GM21529 (cell line): Measurements from ENCODE around the gene LRR1.
A peak's percentile ranks its signal among the peaks of the same experiment; 100 is the strongest.
"Not testable (repeated sequence)": the region's sequence is repeated elsewhere in the genome, so short reads cannot be mapped to it uniquely, and the experiment has no call there.

Experiments
- ATAC-seq: cut with Tn5 transposase; IDR thresholded peaks from one replicate; pipeline ENCODE4 v1.9.1; 2021; ENCODE audit not compliant: unreplicated experiment

Gene LRR1

DNA sequence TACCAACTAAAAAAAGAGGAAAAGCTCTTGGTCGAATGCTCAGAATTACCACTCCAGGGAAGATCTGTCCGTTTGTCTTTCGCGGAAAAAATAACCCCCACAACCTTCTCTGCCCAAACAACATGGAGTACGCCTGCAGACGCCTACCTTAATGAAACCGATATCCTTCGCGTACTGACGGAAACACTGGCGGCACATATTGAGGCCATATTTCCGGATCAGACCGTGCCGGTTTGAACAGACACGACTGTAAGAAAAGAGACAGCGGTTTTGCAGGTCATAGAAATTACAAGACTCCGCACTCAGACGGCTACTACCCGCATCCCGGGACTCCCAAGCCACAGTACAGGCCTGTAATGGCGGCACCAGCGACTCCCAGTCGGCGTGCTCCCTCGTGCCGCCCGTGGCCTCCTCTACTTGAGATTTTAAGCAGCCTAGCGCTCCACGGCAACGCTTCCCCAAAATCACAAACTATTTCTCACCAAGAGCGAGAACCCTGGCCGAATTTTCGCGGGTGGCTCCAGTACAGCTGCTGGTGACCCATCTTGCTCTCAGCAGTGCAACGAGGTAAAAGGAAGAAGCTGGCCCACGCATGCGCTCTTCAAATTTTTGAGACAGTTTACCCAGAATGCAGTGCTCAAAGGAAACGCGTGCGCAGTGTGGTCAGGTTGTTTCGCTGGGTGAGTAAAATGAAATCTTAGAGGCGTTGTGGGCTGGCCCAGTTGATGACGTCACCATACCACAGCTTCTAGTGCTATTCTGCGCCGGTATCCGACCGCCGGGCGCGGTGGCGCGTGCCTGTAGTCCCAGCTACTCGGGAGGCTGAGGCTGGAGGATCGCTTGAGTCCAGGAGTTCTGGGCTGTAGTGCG lies 12.7 kb upstream of the LRR1 start, which contains the start of gene RPS29:
Gene RPS29 (minus strand): TSS at position 578 of the 870 bp plus-strand sequence. CDS start 34 bp downstream, at position 544.
- peak; percentile 88 for ATAC-seq

DNA sequence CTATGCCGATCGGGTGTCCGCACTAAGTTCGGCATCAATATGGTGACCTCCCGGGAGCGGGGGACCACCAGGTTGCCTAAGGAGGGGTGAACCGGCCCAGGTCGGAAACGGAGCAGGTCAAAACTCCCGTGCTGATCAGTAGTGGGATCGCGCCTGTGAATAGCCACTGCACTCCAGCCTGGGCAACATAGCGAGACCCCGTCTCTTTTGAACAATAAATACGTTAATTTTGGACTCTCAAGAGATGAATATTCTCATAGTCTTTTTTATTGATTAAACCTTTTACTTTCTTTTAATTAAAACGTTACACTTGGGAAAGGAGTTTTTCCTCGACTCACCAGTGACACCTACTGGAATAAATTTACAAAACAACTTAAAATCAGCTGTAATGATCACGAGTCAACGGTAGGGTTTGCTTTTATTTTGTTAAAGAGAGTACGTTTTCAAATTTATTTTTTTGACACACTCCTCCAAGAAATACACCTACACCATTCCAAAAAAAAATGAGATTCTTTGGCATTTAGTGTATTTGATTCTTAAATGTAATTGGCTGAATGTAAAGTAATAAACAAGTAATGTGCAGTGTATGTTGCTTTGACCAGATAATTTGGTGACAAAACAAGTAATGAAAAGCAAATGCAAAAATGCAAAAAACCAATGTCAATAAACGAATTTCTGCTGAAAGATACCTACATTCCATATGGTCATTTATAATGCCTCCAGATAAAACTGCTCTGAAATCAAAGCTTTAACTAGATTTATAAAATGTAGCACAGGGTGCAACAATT lies 11.9 kb upstream of the LRR1 start:
- ATAC-seq: peak; percentile 29

DNA sequence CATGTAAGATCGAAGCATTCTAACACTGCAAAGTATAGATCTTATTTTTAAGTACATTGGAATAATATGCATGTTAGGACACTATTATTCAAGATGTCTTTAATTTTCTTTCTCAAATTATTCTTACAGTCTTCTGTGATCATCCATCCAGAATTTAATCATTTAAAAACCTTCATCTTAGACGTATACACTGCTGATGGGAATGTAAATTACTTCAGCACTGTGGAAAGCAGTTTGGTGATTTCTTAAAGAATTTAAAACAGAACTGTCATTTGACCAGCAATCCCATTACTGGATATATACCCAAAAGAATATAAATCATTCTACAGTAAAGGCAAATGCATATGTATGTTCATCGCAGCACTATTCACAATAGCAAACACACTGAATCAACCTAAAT lies 9.4 kb upstream of the LRR1 start:
- no peak for ATAC-seq

DNA sequence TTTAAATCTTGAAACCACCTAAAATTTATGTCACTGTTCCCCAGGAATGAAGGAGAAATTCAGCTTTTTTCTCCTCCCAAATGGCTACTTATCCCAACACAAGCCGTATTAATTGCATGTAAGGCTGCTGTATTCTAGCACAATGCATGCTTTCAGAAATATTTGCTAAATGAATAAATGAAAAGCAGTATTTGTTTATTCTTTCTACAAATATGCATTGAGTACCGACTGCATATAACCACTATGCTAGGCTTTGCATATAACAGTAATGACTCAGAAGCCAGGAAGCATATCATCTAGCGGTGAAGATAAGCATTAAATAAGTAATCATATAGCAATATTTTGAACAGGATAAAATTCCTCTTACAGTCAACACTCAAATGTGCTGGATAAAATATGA lies 5.7 kb upstream of the LRR1 start:
- no peak for ATAC-seq

DNA sequence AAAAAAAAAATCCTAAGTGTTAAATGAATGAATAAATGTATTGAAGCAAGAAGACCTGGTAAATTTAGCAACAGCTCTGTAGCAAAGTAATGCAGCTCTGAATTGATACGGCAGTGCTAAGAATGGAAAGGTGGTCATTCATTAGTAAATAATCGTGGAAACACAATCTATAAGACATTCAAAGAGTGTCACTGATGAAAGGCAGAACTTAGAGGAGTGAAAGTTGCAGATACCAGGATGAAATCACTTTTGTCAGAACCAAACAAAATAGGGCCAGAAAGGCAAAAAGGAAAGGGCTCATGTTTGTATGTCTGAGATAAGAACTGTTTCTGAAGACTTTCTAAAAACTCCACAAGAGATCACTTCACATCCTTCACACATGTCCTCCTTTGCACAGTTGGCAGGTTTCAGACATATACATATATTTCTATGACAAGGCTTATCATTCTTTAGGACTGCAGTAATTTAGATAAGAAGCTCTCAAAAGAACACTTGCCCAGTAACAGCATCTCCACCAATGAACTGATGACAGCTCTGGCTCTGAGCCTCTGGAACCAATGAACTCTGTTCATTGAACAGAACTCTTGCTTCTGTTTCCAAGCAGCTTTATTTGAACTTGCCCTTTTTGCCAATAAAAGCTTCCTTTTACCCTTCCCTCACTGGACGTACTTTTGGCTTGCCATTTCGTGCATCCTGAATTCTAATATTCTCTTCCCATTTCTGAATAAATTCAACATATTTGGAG lies 4.2 kb upstream of the LRR1 start:
- ATAC-seq: peak; percentile 27

DNA sequence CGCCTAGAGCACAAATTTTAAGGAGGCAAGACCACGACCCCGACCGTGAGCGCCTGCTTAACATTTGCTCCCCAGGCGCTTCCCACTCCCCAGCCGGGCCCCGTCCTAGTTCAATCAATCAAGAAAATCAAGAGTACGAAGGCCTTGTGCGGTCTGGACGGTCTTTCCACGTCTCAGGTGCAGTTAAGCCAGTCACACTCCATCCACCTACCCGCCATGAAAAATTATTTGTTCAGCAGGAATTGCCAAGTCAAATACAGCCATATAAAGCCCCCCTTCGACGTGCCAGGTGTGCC lies 603 bp upstream of the LRR1 start:
- ATAC-seq: no peak

DNA sequence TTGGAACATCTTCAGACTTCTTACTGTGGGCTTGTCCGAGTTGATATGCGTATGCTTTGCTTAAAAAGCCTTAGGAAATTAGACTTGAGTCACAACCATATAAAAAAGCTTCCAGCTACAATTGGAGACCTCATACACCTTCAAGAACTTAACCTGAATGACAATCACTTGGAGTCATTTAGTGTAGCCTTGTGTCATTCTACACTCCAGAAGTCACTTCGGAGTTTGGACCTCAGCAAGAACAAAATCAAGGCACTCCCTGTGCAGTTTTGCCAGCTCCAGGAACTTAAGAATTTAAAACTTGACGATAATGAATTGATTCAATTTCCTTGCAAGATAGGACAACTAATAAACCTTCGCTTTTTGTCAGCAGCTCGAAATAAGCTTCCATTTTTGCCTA lies 8.8 kb downstream of the LRR1 start:
- no peak for ATAC-seq

DNA sequence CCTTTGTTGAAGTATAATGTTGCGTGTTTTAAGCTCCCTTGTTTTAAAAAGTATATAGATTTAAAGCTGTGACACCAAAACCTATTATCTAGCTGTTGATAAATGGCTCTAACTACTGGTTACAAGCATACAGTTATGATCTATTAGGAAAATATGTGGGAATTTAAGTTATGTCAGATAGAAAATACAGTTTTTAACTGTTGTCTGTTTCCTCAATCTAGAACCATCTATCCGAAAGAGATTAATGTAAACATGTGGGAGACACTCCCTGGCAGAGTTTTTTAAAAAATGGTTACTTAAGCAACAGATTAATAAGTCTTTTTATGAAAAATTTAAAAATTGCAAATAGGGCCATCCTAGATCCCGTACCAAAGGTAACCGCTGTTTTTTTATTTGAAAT lies 13.5 kb downstream of the LRR1 start:
- ATAC-seq: no peak

DNA sequence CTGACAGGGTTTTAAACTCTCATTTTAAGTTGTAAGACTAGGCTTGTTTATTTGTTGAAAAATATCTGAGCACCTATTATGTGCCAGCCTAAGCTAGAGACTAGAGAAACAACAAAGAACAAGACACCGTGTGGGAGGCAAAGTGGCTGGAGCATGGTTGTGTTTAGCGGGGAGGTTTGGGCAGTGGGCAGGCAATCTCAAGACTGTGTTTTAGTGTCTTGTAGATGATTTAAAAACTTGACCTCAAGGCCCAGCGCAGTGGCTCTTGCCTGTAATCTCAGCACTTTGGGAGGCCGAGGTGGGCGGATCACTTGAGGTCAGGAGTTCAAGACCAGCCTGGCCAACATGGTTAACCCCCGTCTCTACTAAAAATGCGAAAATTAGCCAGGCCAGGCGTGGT lies 13.9 kb downstream of the LRR1 start:
- no peak for ATAC-seq

DNA sequence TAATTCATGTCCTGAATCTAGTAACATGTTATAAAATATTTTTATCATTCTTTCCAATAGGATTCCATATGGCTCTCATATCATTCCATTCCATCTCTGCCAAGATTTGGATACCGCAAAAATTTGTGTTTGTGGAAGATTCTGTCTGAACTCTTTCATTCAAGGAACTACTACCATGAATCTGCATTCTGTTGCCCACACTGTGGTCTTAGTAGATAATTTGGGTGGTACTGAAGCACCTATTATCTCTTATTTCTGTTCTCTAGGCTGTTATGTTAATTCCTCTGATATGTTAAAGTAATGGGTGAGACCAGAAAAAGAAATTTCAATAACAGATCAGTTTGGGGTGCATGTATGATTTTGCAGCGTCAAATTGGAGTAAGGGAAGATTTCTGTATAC lies 15.5 kb downstream of the LRR1 start:
- ATAC-seq: no peak

DNA sequence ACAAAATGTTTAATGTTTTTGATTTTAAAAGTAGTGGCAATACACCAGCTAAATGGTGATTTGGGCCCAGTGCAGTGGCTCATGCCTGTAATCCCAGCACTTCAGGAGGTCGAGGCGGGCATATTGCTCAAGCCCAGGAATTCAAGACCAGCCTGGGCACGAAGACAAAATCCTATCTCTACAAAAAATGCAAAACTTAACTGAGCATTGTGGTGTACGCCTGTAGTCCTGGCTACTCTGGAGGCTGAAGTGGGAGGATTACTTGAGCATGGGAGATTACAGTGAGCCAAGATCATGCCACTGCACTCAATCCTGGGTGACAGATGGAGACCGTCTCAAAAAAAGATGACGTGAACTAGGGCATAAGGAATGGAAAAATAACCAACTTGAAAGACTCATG lies 17.0 kb downstream of the LRR1 start:
- ATAC-seq: no peak

DNA sequence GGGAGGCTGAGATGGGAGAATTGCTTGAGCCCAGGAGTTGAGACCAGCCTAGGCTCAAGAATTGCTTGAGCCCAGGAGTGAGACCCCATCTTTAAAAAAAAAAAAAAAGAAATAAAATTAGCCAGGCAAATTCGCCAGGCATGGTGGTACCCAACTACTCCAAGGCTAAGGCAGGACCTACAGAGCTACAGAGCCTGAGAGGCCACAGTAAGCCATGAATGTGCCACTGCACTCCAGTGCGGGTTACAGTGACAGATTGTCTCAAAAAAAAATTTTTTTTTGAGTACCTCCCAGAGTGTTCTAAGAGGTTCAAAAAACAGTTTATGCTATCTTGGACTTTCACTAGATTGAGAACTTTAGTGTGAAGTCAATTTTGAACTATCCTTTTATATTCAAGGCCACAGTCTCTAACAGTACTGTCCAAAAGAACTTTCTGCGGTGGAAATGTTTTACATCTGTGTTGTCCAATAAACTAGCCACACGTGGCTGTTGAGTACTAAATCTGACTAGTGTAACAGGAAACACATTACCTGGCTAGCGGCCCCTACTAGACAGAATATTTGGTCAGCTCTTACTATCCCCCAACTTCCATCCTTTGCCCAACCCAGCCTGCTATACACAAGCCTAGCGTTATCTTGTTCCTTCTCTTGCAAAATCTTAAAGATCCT lies 19.2 kb downstream of the LRR1 start:
- no peak for ATAC-seq

DNA sequence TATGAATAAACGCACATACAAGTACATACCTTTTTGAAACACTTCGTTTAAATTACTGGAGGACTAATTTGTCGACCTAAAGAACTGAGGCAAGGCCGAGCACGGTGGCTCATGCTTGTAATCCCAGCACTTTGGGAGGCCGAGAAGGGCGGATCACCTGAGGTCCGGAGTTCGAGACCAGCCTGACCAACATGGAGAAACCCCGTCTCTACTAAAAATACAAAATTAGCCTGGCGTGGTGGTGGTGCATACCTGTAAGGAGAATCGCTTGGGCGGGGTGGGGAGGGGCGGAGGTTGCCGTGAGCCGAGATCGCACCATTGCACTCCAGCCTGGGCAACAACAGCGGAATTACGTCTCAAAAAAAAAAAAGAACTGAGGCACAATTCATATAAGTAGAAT lies 20.5 kb downstream of the LRR1 start:
- ATAC-seq: not testable (repeated sequence)

DNA sequence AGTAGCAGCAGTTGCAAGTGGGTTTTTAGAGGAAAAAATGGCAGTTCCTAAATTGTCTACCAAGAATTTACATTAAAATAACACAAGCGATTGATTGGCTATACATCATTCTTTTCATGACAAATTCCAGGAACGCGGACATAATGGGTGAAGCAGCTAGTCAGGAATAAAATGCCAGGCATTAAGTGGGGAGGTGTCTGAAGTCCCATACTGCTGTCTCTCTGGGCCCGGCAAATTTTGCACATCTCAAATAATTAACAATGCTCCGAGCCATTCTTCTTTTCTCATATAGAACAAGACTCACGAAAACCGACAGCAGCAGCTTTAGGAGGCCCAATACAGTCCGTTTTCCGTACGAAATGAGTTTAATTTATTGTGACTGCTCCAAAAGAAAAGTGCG lies 21.0 kb downstream of the LRR1 start:
- ATAC-seq: no peak

DNA sequence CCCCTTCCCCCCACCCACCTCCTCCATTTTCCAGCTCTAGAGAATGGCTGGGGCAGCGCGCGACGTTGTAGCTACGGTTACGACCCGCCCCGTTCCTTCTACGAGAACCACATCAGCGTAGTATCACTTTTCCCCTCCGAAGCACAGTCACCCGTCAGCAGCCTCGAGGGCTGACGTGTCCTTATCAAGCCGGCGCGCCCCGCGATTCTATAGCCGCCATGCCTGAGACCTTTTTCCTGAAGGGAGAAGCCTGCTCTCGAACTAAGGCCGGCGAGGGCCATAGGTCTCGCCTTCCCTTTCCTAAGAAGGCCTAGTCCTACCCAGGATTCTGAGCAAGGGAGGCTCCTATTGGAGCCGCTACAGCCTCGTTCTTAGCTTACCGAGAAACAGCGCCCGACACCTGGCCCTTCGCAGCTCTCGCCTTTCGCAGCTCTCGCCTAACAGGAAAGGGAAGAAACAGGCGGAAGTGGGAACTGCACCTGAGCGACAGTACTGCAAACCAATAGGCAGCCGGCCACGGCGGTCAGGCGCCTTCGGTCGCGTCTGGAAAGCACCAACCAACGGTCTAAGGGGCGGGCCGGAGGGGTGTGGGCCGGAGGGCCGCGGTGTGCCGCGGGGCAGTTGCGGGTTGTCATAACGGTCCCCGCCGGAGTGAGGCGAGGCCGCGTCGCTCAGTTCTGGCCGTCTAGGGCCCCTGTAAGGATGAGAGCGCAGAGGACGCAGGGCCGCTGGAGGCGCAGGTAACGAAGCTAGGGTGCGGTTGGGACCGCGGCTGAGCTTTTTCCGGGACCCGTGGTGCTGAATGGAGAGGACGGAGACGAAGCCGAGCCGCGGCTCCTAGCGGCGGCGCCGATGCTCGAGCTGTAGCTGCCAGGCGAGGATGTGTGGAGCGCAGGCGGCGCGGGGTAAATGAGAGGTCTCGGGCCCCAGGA lies 21.7 kb downstream of the LRR1 start, which contains the start of the genes MGAT2 and RPL36AL:
Gene MGAT2 (plus strand): TSS at position 618 of the 932 bp plus-strand sequence. CDS start 470 bp downstream, outside the sequence.
Gene RPL36AL (minus strand): TSS at position 445 of the 932 bp plus-strand sequence. CDS start 1,522 bp downstream, outside the sequence.
- peak; percentile 91 for ATAC-seq

DNA sequence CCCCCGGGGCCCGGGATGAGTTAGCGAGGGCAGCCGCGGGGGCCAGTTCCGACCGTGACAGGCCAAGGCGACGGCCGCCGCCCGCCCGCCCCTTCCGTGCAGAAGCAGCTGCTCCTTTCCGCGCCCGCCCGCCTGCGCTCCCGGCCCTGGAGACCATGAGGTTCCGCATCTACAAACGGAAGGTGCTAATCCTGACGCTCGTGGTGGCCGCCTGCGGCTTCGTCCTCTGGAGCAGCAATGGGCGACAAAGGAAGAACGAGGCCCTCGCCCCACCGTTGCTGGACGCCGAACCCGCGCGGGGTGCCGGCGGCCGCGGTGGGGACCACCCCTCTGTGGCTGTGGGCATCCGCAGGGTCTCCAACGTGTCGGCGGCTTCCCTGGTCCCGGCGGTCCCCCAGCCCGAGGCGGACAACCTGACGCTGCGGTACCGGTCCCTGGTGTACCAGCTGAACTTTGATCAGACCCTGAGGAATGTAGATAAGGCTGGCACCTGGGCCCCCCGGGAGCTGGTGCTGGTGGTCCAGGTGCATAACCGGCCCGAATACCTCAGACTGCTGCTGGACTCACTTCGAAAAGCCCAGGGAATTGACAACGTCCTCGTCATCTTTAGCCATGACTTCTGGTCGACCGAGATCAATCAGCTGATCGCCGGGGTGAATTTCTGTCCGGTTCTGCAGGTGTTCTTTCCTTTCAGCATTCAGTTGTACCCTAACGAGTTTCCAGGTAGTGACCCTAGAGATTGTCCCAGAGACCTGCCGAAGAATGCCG lies 22.6 kb downstream of the LRR1 start:
- peak; percentile 33 for ATAC-seq

DNA sequence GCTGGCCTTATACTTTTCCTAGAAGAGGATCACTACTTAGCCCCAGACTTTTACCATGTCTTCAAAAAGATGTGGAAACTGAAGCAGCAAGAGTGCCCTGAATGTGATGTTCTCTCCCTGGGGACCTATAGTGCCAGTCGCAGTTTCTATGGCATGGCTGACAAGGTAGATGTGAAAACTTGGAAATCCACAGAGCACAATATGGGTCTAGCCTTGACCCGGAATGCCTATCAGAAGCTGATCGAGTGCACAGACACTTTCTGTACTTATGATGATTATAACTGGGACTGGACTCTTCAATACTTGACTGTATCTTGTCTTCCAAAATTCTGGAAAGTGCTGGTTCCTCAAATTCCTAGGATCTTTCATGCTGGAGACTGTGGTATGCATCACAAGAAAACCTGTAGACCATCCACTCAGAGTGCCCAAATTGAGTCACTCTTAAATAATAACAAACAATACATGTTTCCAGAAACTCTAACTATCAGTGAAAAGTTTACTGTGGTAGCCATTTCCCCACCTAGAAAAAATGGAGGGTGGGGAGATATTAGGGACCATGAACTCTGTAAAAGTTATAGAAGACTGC lies 23.4 kb downstream of the LRR1 start:
- no peak for ATAC-seq

DNA sequence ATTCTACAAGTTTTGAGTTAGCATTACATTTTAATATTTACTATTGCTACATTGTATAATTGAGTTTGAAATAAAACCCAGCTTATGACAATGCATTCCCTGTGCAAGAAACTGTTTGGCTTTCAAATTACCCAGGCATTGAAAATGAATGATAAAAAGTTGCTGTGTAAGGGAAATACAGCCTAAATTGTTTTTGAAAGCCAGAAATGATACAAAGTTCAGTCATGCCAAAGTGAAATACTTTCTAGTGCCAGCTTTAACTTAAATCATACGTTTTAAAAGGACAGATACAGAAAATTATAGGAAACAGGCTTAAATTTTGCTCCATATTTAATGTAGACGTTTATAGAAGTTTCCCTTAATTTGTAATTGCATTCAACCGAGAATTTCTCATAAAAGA lies 24.6 kb downstream of the LRR1 start:
- ATAC-seq: no peak
